GM21619 (cell line): ENCODE measurements around the gene SDHAF2.
A peak's percentile ranks its signal among the peaks of the same experiment; 100 is the strongest.
"Not testable (repeated sequence)": the region's sequence is repeated elsewhere in the genome, so short reads cannot be mapped to it uniquely, and the experiment has no call there.

ENCODE experiments used
- ATAC-seq: cut with Tn5 transposase; IDR thresholded peaks from one replicate; pipeline ENCODE4 v1.9.1; 2021; ENCODE audit not compliant: unreplicated experiment

Gene SDHAF2

DNA sequence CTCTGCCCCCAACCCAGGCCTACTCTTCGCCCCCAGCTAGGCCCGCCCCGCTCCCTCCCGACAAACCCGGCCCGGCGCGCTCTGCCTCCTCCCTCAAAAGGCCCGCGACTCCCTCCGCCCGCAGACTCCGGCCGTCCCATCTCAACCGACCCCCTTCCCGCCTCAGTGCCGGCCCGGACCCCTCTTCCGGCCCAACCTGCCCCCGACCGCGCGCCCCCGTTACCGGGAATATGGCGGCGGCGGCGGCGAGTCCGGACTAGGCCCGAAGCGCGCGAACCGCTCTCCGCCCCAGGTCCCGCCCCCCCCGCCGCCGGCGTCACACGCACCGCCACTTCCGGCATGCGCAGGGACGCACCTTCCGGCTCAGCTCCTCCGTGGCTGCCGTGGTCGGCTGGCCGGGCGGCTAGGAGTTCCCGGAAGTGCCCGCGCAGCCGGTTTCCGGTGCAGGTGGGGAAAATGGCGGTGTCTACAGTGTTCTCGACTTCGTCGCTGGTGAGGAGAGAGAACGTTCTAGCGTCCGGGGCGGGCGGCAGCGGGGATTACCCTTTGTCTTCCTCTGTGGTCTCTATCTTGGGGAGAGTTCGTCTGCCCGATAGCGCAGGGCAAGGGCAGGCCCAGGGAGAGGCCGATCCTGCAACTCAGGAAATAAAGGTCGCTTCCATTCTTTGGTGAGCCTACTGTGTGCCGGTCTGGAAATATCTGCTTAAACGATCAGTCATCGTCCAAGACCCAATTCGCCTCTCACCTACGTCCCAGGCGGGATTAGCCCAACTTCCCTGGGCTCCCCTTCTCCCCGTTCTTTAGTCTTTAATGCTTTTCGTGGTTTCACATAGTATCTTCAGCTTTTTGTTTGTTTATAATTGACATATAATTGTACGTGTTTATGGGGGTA lies at the start of gene SDHAF2, which contains the start of gene CPSF7:
SDHAF2 (plus strand) TSS at position 434 of the 892 bp plus-strand sequence; CDS start at position 457, 23 bp downstream.
CPSF7 (minus strand) TSS at position 285 of the 892 bp plus-strand sequence. CDS start 740 bp downstream, outside the sequence.
- peak; percentile 84 for ATAC-seq

DNA sequence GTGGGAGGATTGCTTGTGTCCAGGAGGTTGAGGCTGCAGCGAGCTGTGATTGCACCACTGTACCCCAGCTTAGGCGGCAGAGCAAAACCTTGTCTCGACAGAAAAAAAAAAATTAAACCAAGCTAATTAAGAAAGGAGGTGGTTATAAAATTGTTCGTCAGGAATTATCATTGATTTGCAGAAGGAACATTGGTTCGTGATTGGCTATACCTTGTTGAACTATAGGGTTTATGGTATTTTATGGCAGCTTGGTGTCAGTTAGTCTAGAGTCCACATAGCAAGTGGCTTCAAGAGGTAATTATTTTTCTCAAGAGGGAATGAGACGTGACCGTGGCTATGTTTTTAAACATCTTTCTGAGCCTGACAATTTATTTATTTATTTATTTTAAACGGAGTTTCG lies 49.0 kb upstream of the SDHAF2 start:
- ATAC-seq: no peak

DNA sequence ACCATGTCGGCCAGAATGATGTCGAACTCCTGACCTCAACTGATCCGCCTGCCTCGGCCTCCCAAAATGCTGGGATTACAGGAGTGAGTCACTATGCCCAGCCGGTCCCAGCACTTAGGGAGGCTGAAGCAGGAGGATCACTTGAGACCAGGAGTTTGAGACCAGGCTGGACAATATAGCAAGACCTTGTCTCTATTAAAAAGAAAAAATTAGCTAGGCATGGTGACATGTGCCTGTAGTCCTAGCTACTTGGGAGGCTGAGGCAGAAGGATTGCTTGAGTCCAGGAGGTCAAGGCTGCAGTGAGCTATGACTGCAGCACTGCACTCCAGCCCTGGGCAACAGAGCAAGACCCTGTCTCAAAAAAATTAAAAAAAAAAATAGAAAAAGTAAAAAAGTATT lies 46.1 kb upstream of the SDHAF2 start:
- not testable (repeated sequence) for ATAC-seq

DNA sequence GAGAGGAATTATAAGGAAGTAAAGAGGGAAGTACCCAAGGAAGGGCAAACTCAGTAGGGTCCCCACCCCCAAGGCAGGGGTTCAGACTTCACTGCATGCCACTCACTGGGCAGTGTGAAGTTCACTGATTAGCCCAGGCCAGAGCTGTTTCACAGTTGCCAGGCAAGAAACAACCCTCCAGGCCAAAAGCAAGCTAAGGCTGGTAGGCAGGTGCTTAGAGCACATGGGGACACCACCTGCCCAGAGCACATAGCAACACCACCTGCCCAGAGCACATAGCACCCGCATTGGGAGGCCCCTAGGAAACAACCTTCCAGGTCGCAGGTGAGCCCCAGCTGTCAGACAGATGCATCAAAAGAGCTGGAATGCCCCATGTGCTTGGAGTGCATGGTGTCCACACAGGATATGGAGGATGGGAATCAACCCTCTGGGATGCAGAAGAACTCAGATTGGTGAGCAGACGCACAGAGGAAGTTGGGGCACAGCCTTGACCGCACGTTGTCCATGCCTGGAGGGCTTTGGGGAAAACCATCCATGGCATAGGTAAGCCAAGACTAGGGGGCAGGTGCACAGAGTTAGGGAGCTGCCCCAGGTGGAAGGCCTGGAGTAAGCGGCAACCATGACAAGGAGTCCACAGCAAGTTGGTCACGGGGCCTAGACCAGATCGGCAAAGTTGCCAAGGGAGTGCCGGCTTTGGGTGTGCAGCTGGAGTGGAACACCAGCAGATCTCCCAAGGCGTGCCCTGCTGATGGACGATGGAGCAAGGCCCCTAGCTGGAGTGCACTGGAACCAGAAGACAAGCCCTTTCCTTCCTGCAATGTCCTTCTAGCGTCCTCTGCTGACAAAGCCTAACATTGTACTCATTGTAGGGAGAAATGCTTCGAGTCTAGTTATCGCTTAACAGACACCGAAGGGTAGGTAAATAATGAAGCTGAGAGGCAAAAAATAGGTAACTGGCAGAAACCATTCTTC lies 45.4 kb upstream of the SDHAF2 start:
- no peak for ATAC-seq

DNA sequence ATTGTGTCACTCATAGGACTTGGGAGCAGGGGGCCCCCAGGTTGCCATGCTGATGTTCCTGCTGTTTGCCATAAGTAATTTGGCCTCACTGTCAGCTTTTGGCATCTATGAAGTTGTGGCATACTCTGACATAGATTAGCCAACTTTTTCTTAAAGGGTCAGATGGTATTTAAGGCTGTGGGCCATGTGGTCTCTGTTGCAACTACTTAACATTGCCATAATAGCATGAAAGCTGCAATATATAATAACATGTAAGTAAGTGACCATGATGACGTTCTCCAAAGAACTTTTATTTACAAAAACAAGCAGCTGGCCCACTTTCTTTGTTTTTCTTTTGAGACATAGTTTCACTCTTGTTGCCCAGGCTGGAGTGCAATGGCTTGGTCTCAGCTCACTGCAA lies 39.8 kb upstream of the SDHAF2 start:
- no peak for ATAC-seq

DNA sequence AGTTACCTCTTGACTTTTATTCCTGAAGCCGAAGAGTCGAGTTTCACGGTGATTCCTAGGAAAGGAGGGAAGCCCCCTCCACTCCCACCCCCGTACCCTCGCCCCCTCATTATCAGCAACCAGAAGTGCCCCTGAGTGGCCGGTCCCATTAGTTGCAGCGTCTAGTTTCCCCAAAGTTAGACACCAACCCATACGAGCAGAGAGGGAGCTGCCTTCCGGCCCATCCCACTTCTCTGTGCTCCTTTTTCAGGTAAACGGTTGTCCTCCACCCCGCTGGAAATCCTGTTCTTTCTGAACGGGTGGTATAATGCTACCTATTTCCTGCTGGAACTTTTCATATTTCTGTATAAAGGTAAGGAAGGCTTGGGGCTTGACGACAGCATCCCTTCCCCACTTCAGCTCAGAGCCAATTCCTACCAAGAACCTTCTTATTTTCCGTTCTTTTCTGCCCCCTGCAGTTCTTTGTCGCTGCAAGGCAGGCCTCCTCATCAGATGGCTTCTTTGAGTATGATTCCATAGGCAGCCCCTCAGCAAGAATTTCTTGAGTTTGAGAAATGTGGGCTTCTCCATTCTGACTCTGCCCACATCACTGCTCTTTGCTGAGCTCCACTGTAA lies 36.8 kb upstream of the SDHAF2 start:
- no peak for ATAC-seq

DNA sequence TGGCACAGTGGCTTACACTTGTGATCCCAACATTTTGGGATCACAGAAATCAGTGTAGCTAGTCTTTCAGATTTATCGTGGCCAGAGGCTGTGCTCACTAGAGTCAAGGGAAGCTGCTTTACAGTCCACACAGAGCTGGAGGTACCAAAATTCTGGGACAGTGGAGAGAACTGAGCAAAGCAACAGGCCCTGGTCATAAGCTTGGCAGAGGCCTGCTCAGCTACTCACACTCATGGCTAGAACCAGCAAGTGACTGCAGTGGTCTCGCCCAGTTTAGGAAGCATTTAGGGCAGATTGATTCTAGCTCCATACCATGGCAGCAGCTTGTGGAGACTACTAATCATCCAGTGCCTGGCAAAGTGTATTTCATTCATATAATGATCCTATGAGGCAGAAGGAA lies 28.8 kb upstream of the SDHAF2 start:
- no peak for ATAC-seq

DNA sequence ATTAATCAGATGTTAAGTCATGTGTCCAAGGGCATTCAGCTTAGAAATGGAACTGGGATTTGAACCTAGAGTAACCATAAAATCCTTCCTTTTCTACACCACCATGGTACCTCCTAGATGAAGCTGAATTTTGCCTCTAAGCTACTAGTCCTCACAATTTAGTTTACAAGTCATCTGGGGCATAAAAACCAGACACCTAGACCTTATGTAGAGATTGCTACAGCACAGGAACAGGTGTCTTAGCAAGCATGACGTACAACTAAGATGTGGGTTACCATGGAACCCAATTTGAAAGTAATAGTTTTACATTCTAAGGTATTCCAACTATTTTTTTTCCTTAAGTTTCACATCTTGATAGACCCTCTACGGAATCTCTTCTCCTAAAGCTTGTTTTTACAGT lies 28.4 kb upstream of the SDHAF2 start:
- no peak for ATAC-seq

DNA sequence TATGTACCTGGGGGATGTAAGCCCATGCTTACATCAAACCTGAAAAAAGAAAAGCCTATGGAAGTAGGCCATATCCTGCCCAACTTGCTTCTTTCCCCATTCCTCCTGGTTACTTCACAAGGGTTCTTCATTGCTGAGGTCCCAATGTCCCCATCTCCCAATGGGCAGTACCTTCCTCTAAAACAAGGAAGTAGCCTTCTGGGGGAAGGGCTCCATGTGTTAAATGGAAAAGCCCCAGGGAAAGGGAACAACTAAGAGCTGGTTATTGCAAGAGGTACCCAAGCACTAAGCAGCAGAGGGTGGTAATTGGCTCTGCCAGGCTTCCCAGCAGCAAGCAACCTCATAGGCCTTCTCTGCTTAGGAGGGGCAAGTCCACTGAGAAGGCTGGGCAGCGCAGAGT lies 26.3 kb upstream of the SDHAF2 start:
- no peak for ATAC-seq

DNA sequence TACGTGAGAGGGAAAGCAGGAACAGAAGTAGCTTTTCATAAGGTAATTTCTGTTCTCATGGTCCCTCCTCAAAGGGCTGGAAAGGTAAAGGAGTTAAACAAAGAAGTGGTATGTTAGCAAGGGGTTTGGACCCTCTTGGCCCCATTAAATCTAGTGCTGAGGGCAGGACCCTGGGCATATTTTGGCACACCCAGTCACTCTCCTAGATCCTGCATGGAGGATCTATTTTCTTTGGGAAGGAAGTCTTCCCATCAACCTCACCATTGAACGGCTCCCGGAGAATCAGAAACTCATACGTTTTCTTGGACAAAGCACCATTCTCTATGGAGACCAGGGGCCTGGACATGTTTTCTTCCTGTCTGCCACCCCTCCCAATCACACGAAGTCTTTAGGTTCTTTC lies 25.8 kb upstream of the SDHAF2 start:
- no peak for ATAC-seq

DNA sequence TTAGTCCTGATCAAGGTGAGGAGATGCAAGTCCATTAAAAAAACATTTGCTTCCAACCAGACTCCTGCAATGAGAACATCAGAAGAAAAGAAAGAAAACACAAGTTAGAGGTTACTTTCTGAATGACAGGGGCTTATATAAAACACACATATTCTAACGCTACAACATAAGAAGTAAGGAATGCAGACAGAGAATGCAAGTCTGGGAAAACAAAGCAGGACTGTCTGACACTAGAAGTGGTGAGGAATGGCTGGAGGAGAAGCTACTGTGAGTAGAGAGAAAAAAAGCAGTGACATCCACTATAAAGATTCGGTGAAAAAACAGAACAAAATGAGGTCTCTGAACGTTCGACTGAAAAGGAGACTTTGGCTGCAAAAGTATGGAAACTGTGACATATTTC lies 25.3 kb upstream of the SDHAF2 start:
- ATAC-seq: no peak

DNA sequence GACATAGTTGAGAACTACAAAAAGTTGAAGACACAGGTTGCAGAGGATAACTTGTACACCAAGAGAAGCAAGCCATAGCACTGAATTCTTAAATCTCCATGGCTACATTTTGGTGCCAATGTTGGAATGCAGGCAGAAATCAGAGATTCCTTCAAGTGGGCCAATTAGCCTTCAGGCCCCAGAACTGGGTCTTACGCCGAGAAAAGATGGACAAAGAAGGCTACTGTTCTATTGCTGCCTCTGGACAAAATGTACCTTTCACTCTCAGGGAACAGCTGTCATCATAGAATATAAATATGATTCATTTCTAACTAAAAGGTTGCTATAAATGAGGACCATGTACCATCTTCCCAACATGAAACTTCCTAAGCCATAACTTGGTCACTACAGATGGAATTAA lies 23.9 kb upstream of the SDHAF2 start:
- no peak for ATAC-seq

DNA sequence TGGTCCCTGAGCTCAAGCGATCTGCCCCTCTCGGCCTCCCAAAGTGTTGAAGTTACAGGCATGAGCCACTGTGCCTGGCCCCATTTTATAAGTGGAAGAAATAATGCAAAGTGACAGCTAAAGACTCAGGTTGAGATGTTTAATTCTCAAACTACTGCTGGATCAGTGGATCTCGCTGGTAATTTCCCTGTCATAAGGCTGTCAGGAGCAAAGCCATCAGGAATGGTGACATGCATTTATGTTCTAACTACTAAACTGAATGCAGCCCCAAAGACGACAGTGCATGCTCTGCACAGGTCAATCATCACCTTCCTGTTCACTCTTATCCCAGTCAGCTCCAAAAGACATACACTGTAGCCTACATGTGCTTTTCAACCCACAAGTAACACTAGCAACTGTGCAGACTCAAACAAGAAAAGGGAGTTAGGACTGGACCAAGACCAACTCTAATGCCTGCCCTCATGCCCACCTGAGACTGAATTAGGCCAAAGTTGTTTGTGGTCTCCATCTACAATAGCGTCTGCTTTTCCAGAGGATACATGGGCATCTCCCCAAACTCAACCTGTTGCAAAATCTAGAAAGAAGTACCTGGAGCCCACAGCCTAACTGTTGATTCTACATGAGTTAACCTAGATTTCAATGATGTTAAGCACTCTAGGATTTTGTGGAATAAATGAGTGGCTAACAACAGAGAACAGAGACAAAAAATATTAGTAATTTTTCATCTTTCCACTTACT lies 22.8 kb upstream of the SDHAF2 start:
- ATAC-seq: no peak

DNA sequence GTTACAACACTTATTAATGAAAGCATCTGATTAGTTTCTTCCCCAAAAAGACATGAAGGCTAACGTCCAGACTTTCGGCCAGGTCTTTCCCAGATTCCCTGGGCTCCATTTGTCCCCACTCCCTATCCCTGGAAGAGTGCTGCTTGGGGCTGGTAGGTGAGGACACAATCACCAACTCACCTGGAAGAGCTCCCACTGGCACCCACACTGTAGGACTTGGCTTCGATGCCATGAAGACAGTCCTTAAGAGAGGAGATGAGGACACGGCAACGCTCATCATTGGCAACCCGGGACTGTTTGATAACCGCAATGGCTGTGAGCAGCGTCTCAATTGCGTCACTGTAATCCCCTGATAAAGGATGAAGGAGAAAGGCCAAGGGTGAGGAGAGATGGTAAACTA lies 18.3 kb upstream of the SDHAF2 start:
- ATAC-seq: no peak

DNA sequence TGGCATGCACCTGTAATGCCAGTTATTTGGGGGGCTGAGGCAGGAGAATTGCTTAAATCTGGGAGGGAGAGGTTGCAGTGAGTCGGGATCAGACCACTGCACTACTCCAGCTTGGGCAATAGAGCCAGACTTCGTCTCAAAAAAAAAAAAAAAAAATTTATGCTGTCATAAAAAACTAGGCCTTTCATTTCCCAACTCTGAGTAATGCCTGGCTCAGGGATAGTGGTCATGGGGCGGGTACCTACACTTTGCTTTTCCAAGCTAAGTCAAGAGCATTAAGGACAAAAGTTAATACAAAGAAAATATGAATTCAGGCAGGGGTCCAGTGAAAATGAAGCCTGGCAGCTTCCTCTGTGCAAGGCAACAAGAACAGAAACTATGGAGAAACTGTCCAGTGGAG lies 16.4 kb upstream of the SDHAF2 start:
- ATAC-seq: no peak

DNA sequence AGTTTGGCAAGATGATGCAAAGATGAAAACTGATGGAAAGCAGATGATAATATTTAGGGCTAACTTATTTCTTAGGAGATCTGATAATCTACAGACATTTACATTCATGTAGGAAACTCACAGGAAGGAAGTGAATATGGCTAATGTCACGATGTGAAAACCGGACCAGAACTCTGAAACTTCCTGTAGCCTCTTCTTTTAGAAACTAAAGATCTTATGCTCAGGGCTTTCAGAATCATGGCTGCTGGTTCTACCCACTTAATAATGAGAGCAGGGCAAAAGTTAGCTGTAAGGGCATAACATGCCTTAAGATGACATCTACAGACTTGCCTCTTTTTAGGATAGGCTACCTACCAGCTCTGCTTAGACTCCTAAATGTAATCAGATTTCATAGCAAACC lies 15.4 kb upstream of the SDHAF2 start:
- no peak for ATAC-seq

DNA sequence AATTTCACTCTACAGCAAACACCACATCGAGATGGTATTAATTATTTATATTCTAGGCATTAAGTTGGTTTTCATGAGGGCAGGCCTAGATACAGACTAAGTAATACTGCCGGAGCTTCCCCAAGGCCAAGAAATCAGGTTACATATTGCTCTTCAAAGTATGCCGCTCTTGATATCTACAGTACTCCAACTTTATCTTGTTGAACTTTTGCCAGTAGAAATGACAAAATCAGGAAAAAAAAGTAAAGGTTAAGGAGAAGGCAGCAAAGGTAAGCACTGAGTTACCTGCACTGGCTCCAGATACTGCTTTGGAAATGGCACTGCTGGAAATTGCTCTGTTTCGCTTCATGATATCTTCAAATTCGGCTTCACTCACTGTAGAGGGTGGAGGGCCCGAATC lies 14.5 kb upstream of the SDHAF2 start:
- no peak for ATAC-seq

DNA sequence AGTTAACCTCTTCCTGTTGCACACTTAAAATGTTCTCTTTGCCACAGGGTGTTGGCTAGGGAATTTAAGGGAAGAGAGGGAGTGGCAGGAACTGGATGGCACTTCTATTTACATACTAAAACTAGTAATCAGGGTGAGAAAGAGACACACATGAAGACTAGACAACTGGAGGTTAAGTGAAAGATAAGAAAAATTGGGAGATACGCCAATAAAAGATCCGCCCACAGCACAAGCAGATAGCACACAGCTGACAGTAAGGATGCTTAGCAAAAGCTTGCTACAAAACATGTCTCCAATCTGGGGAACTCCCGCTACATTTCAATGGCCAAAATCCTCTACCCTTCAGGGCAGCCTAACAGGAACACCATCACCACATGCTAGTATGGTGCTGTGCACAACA lies 13.0 kb upstream of the SDHAF2 start:
- no peak for ATAC-seq

DNA sequence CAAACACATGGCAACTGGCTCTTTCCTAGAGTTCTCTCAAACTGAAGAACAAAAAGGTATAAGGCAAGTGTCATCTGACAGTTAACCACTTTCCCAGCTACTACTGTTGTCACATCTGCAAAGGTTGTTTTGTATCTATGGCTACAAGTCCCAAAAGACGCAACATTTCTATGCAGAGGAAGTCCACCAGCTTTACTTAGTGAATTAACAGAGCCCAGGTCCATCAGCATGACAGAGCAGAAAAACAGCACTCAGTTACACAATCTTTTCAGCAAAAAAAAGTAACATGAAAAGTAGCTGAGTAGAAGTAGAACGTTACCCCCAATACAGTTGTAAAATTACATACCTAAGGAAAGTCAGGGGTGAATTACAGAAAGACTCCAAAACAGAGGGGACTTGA lies 12.3 kb upstream of the SDHAF2 start:
- no peak for ATAC-seq

DNA sequence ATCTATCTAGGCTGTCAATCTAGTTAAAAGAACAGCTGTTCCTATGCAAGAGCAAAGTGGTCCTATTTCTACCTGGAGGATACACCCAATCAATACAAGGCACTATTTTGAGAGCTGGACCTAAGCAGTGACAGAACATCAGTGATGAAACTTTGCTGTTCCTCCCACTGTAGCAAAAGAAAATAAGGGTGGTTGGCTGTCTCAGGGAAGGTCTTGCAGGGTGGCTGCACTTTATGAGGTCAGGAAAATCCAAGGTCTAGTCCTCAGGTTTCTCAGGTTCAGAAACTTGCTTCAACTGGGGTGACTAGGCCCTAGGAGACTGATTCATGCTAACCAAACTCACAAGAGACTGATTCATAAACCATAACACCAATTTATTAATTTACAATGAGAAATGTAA lies 11.8 kb upstream of the SDHAF2 start:
- no peak for ATAC-seq

DNA sequence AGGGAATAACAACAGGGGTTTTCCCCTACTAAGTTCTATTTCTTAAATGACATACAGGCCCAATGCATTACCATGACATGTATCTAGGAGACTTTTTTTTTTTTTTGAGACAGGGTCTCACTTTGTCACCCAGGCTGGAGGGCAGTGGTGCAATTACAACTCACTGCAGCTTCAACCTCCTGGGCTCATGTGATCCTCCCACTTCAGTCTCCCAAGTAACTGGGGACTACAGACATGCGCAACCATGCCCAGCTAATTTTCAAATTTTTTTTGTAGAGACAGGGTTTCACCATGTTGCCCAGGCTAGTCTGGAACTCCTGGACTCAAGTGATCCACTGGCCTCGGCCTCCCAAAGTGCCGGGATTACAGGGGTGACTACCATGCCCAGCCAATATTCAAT lies 7.7 kb upstream of the SDHAF2 start:
- no peak for ATAC-seq
